ENCODE results near the gene TRIM29. TPM values are rescaled to one million over a fixed set of nuclear protein-coding genes. Genes with fewer than 3 reads are reported as not detected.

The TRIM29 gene
- total and polyA plus RNA-seq, 2 of the 13 experiments (the other 11 are each of a cell fraction or from before 2014, with no cell fraction given), result 0.86 TPM

- H3K4me2 ChIP-seq (ENCODE audit: low read depth, low read length), result no peak overlapping the region
- POLR2A ChIA-PET, result no interaction called here
- DNase-seq (ENCODE audit: low spot score) (no peak), FAIRE-seq (no peak), ATAC-seq (no peak)
- in situ Hi-C loops (cut with HindIII; ENCODE audit: extremely low pct_ligation_motif_present, low pct_unique_long_range_greater_than_20kb), result no loop called here
- H3K27me3 ChIP-seq (ENCODE audit: control insufficient read depth in 1 of 2, insufficient read depth in 2 of 2, low read length in 2 of 2), result peaks cover 8 to 49% of the 10 kb centered on the region in 2 experiments; a peak in 4 of 5 replicates
- H3K79me2 ChIP-seq (ENCODE audit: insufficient read depth, low read length), result no peaks in the 10 kb centered on the region
- 7% methylated on average over 4 of the region's 8 CpGs for WGBS (ENCODE audit: low lambda C conversion rate)
- H3K27ac ChIP-seq (ENCODE audit: extremely low read length, insufficient read depth, low read length), result no peak overlapping the region
- H2AFZ ChIP-seq (ENCODE audit: low read length), result no peak overlapping the region
- no TSS peak for BruUV-seq (replicated peaks)
- H3K9ac ChIP-seq (ENCODE audit: insufficient read depth, low read depth, low read length), result no peak overlapping the region
- intact Hi-C loops (cut with micrococcal nuclease; ENCODE audit: unreplicated experiment), result no loop called here
- H3K4me1 ChIP-seq (ENCODE audit: insufficient read depth, low read length), result no peaks in the 10 kb centered on the region
- H3K36me3 ChIP-seq (replicated peaks in 1 of 2; ENCODE audit: control insufficient read depth in 1 of 2, insufficient read depth in 2 of 2, low read length in 2 of 2), result no peaks in the 10 kb centered on the region
- H4K20me1 ChIP-seq (ENCODE audit: insufficient read depth, low read length), result no peaks in the 10 kb centered on the region
- no peaks in the 10 kb centered on the region for H3K9me3 ChIP-seq (ENCODE audit: low read length)
- H3K4me3 ChIP-seq (replicated peaks in 1 of 3; ENCODE audit: insufficient read depth in 1 of 3, low read depth in 2 of 3, low read length in 3 of 3), result no peak overlapping the region
- CTCF ChIA-PET (ENCODE audit: low intra/inter-chr PET ratio, low total read pairs), result no interaction called here
- no peak for TF ChIP-seq ZNF816 (CRISPR knock-in tag; IDR thresholded peaks at IDR 0.05; ENCODE audit: borderline replicate concordance)
- TF ChIP-seq ZNF550 (CRISPR knock-in tag; IDR thresholded peaks at IDR 0.05; ENCODE audit: borderline replicate concordance), result no peak
- no peak for TF ChIP-seq RARA (CRISPR knock-in tag; IDR thresholded peaks at IDR 0.05)
- TF ChIP-seq ZEB1 (IDR thresholded peaks at IDR 0.05; ENCODE audit: insufficient replicate concordance, low read depth), result no peak
- TF ChIP-seq ISX (CRISPR knock-in tag; conservative IDR thresholded peaks at IDR 0.05), result no peak
- TF ChIP-seq NCOA2 (CRISPR knock-in tag; IDR thresholded peaks at IDR 0.05), result no peak
- TF ChIP-seq ZNF318 (CRISPR knock-in tag; IDR thresholded peaks at IDR 0.05), result no peak
- no peak for TF ChIP-seq KIAA2018 (CRISPR knock-in tag; IDR thresholded peaks at IDR 0.05; ENCODE audit: borderline replicate concordance)
Measured at GRCh38 chr11:120067438-120068113, 70.3 kb downstream of the TRIM29 start.

All from HepG2 (cell line).